ENCODE data around the gene SLC22A23. TPM values are rescaled to one million over a fixed set of nuclear protein-coding genes. Genes with fewer than 3 reads are reported as not detected.

Gene SLC22A23
- total and polyA plus RNA-seq, 2 of the 4 experiments (the other 2 are of a cell fraction), result 0.72 to 1.6 TPM

GRCh38 chr6:3280091-3280490 lies 176.8 kb downstream of the SLC22A23 start:
- 93% methylated on average over 4 of the region's 14 CpGs; no CpG with 5 or more reads in 1 of the 2 experiments for WGBS, 2 experiments (ENCODE audit: extremely low coverage in 2 of 2, insufficient read length in 1 of 2)
- peaks cover 18% of the 10 kb centered on the region for H3K4me1 ChIP-seq (ENCODE audit: control insufficient read depth, insufficient read depth, low read length)
- H2AK9ac ChIP-seq (replicated peaks; ENCODE audit: low read depth, low read length, poor library complexity), result no peak overlapping the region
- H3K56ac ChIP-seq (ENCODE audit: extremely low read depth, insufficient read depth, low read length), result no peak overlapping the region
- no peak overlapping the region for H3K27ac ChIP-seq (ENCODE audit: insufficient read depth, low read length)
- H3K4me2 ChIP-seq (ENCODE audit: low read depth, low read length), result no peak overlapping the region
- H2BK15ac ChIP-seq (ENCODE audit: low read depth, low read length), result no peak overlapping the region
- no peak overlapping the region for H2BK120ac ChIP-seq (ENCODE audit: low read depth, low read length)
- H2BK5ac ChIP-seq (ENCODE audit: low read depth, low read length, poor library complexity, severe bottlenecking), result no peak overlapping the region
- no peak overlapping the region for H2AFZ ChIP-seq (replicated peaks; ENCODE audit: low read length, poor library complexity)
- BruUV-seq (replicated peaks), result no TSS peak
- H2AK5ac ChIP-seq (ENCODE audit: low read depth, low read length), result no peak overlapping the region
- CTCF ChIA-PET, result interaction anchor here (1.1 to 1.3 kb wide), 2 partner anchors 18 to 452 kb away, joined by 3 to 6 read pairs; no protein-coding TSS in a partner anchor
- in situ Hi-C loops (cut with MboI; ENCODE audit: low sequenced_read_pairs) (loop anchor here (5.0 kb wide), 1 partner anchor 452 kb away; no protein-coding TSS in a partner anchor), dilution Hi-C loops (cut with HindIII; ENCODE audit: low sequenced_read_pairs, unreplicated experiment) (no loop called here), intact Hi-C loops (cut with micrococcal nuclease) (loop anchor here (5.0 kb wide), 2 partner anchors 132 to 242 kb away; no protein-coding TSS in a partner anchor)
- H3K23ac ChIP-seq (ENCODE audit: low read depth, low read length), result no peak overlapping the region
- H3K79me1 ChIP-seq (ENCODE audit: low read depth in 1 of 2, low read length in 2 of 2), result no peaks in the 10 kb centered on the region
- H3K27me3 ChIP-seq (ENCODE audit: control insufficient read depth, insufficient read depth, low read length), result no peaks in the 10 kb centered on the region
- no peak for ATAC-seq (ENCODE audit: low read depth)
- no peaks in the 10 kb centered on the region for H3K9me3 ChIP-seq (ENCODE audit: control insufficient read depth, insufficient read depth, low read length)
- H4K91ac ChIP-seq (ENCODE audit: insufficient read depth, low read depth, low read length), result no peak overlapping the region
- H3K18ac ChIP-seq (ENCODE audit: low read depth, low read length), result no peak overlapping the region
- no peak overlapping the region for H3K4me3 ChIP-seq (ENCODE audit: insufficient read depth, low read depth, low read length)
- H2BK20ac ChIP-seq (ENCODE audit: low read depth, low read length), result no peak overlapping the region
- no peak for DNase-seq
- no peak overlapping the region for H3K14ac ChIP-seq (replicated peaks; ENCODE audit: low read depth, low read length)
- POLR2A ChIA-PET (ENCODE audit: unreplicated experiment), result no interaction called here
- no peak overlapping the region for H4K5ac ChIP-seq (ENCODE audit: low read depth, low read length)
- peaks cover 2% of the 10 kb centered on the region; the same call in 1 of the 2 replicates for H3K36me3 ChIP-seq (ENCODE audit: control insufficient read depth, insufficient read depth, low read length)
- peaks cover 7% of the 10 kb centered on the region; the same call in 1 of the 2 replicates for H3K9me1 ChIP-seq (ENCODE audit: insufficient read depth, low read length)
- H4K8ac ChIP-seq (ENCODE audit: low read depth in 2 of 2, low read length in 2 of 2), result no peak overlapping the region
- TF ChIP-seq POLR2A (IDR thresholded peaks at IDR 0.05; ENCODE audit: low read depth, low read length) (no peak), CHD1 (IDR thresholded peaks at IDR 0.05; ENCODE audit: low read depth, low read length) (no peak), FOS (IDR thresholded peaks at IDR 0.05; ENCODE audit: low read depth, low read length) (no peak), CTCF (conservative IDR thresholded peaks at IDR 0.05; ENCODE audit: low read depth, low read length) (no peak), USF2 (IDR thresholded peaks at IDR 0.05; ENCODE audit: low read depth, low read length) (no peak), MAFK (IDR thresholded peaks at IDR 0.05; ENCODE audit: low read depth, low read length) (no peak)
- H3K9ac ChIP-seq (ENCODE audit: low read depth, low read length), result no peak overlapping the region
- H4K20me1 ChIP-seq (ENCODE audit: insufficient read depth, low read length), result peaks cover 26% of the 10 kb centered on the region
- H3K4ac ChIP-seq (ENCODE audit: low read depth, low read length), result no peak overlapping the region
